CD8-positive, alpha-beta memory T cell (primary cell): ENCODE results near the gene C1QTNF7. TPM values are rescaled to one million over a fixed set of nuclear protein-coding genes. Genes with fewer than 3 reads are reported as not detected.
A peak's percentile ranks its signal among the peaks of the same experiment; 100 is the strongest.

ENCODE experiments used
- CTCF ChIA-PET: fragments of 350-600 bp; sonication (Branson Sonifier 250); formaldehyde crosslinking; loops from one replicate; lab custom pipeline; 2021; ENCODE audit warnings: antibody characterized with exemption; lab: Charles Lee
- POLR2A ChIA-PET: fragments of 350-600 bp; sonication (Branson Sonifier 250); formaldehyde crosslinking; loops from one replicate; lab custom pipeline; 2021; ENCODE audit warnings: antibody characterized with exemption; lab: Charles Lee
- DNase-seq, 5 donors: peaks; one replicate each; pipeline versions ENCODE4 v3.0.0 to v3.0.0-alpha.2; 2020 to 2022; ENCODE audit warnings: mixed read lengths in 1 of 5
- H3K27ac ChIP-seq: one replicate; pipeline ENCODE4 v1.7.0; 2013; ENCODE audit warnings: low read depth, mild to moderate bottlenecking, low read length, moderate library complexity
- H3K27me3 ChIP-seq: 2 replicates; pipeline ENCODE4 v1.7.0; 2013; ENCODE audit warnings: low read length, mild to moderate bottlenecking; ENCODE audit not compliant: insufficient read depth, poor library complexity, severe bottlenecking
- H3K36me3 ChIP-seq: 2 replicates; pipeline ENCODE4 v1.7.0; 2013; ENCODE audit warnings: mild to moderate bottlenecking, low read length, moderate library complexity; ENCODE audit not compliant: insufficient read depth
- H3K4me1 ChIP-seq: 2 replicates; pipeline ENCODE4 v1.7.0; 2013; ENCODE audit warnings: mild to moderate bottlenecking, low read length, moderate library complexity; ENCODE audit not compliant: insufficient read depth
- H3K4me3 ChIP-seq: 2 replicates; pipeline ENCODE4 v1.7.0; 2013; ENCODE audit warnings: mild to moderate bottlenecking, low read length
- H3K9me3 ChIP-seq: 2 replicates; pipeline ENCODE4 v1.7.0; 2013; ENCODE audit warnings: mild to moderate bottlenecking, low read length
- H3K27ac Mint-ChIP-seq, 8 donors: one replicate each; pipeline ENCODE4 v1.8.0; 2020 to 2021; ENCODE audit warnings: mixed read lengths in 8 of 8, mild to moderate bottlenecking in 6 of 8, inconsistent platforms in 3 of 8, moderate library complexity in 3 of 8
- H3K27me3 Mint-ChIP-seq, 2 donors: one replicate each; pipeline ENCODE4 v1.8.0; 2020 to 2021; ENCODE audit warnings: mixed read lengths in 2 of 2, mild to moderate bottlenecking in 1 of 2, moderate library complexity in 1 of 2
- H3K36me3 Mint-ChIP-seq, 3 donors: one replicate each; pipeline ENCODE4 v1.8.0; 2020 to 2021; ENCODE audit warnings: mixed read lengths in 3 of 3, inconsistent platforms in 1 of 3, mild to moderate bottlenecking in 1 of 3
- H3K4me1 Mint-ChIP-seq, 3 donors: one replicate each; pipeline ENCODE4 v1.8.0; 2020 to 2021; ENCODE audit warnings: mixed read lengths in 3 of 3, inconsistent platforms in 1 of 3, mild to moderate bottlenecking in 1 of 3
- H3K4me3 Mint-ChIP-seq, 7 donors: one replicate each; pipeline ENCODE4 v1.8.0; 2020 to 2021; ENCODE audit warnings: mixed read lengths in 7 of 7, mild to moderate bottlenecking in 6 of 7, moderate library complexity in 4 of 7, inconsistent platforms in 2 of 7
- H3K9me3 Mint-ChIP-seq, 5 donors: one replicate each; pipeline ENCODE4 v1.8.0; 2020 to 2022; ENCODE audit warnings: mixed read lengths in 5 of 5, mild to moderate bottlenecking in 3 of 5, moderate library complexity in 2 of 5, inconsistent platforms in 1 of 5
- polyA plus RNA-seq: library from polyadenylated mRNA; unstranded; fragments of 300-500 nt; fragmentation: Illumina TruSeq; gene quantifications from one replicate; pipeline ENCODE4 v1.2.3, GENCODE V29; 2021
- total RNA-seq, 2 experiments: library from RNA; stranded (reverse); gene quantifications; one replicate each; pipeline ENCODE4 v1.2.3, GENCODE V29; 2021

C1QTNF7 gene
- total and polyA plus RNA-seq, 3 experiments from 2014 or later, result not detected

DNA sequence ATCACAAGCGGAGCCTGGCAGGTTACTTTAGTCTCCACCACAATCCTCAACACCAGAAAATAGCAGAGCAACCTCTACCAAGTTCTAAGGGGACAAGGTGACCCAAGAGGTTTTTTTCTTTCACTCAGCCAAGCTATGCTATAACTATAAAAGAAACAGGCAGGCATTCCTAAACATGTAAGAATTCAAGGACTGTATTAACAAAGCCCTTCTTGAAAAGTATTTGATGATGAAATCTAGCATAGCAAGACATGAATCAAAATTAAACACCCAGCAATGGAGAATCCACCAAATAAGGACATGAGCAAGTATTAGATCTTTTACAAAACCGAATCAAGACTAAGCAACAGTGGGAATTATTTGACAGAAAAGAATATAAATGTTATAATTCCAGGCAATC, 25.7 kb upstream of the C1QTNF7 start:
- no peaks in the 10 kb centered on the region for H3K9me3 Mint-ChIP-seq
- H3K27ac Mint-ChIP-seq, result no peak overlapping the region
- no peak overlapping the region for H3K27ac ChIP-seq
- no peaks in the 10 kb centered on the region for H3K9me3 ChIP-seq
- peaks cover 0 to 8% (median 0%) of the 10 kb centered on the region in 3 donors for H3K36me3 Mint-ChIP-seq
- no peak for DNase-seq
- no peak overlapping the region for H3K4me3 Mint-ChIP-seq
- POLR2A ChIA-PET, result no interaction called here
- H3K4me1 Mint-ChIP-seq, result peaks cover 20 to 38% (median 26%) of the 10 kb centered on the region in 3 donors
- H3K27me3 ChIP-seq, result no peaks in the 10 kb centered on the region
- CTCF ChIA-PET, result interaction anchor here (0.7 to 1.3 kb wide), 2 partner anchors 9 kb away, joined by 3 read pairs; no protein-coding TSS in a partner anchor
- H3K27me3 Mint-ChIP-seq, result peaks cover 0 to 10% of the 10 kb centered on the region in 2 donors
- peak overlapping the region; percentile 21 for H3K4me3 ChIP-seq
- H3K4me1 ChIP-seq, result peaks cover 46% of the 10 kb centered on the region
- no peaks in the 10 kb centered on the region for H3K36me3 ChIP-seq

GRCh38 chr4:15402974-15403373, 24.9 kb upstream of the C1QTNF7 start:
- no peaks in the 10 kb centered on the region for H3K9me3 Mint-ChIP-seq
- Histone ChIP-seq H3K4me1 (peaks cover 46% of the 10 kb centered on the region), H3K27me3 (no peaks in the 10 kb centered on the region), H3K36me3 (no peaks in the 10 kb centered on the region), H3K27ac (no peak overlapping the region), H3K4me3 (no peak overlapping the region), H3K9me3 (no peaks in the 10 kb centered on the region)
- H3K27me3 Mint-ChIP-seq, result peaks cover 3 to 10% of the 10 kb centered on the region in 2 donors
- no peak overlapping the region for H3K4me3 Mint-ChIP-seq
- peaks cover 20 to 38% (median 26%) of the 10 kb centered on the region in 3 donors for H3K4me1 Mint-ChIP-seq
- ChIA-PET CTCF (no interaction called here), POLR2A (no interaction called here)
- DNase-seq, result no peak
- peak overlapping the region in 1 of 8 donors; percentile 35 for H3K27ac Mint-ChIP-seq
- H3K36me3 Mint-ChIP-seq, result peaks cover 0 to 8% (median 0%) of the 10 kb centered on the region in 3 donors

DNA sequence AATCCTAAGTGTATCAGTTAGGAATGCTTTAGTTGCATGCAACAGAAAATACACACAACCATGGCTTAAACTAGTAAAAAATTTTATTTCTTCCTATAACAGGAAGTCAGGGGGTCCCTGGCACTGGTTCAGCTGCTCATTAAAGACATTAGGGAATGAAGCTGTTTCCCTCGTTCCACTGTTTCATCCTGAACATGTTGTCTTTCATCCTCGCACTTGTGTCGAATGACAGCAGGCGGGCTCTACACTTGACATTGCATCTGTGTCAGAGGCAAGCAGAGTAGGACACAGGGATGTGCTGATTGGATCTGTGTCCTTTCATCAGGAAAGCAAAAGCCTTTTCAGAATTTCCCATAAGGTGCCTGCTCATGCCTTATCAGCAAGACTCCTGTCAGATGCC, 22.8 kb upstream of the C1QTNF7 start:
- Histone ChIP-seq H3K27ac (no peak overlapping the region), H3K9me3 (no peaks in the 10 kb centered on the region), H3K36me3 (no peaks in the 10 kb centered on the region), H3K4me3 (no peak overlapping the region), H3K27me3 (no peaks in the 10 kb centered on the region), H3K4me1 (peaks cover 41% of the 10 kb centered on the region)
- DNase-seq, result no peak
- Mint-ChIP-seq H3K9me3 (no peaks in the 10 kb centered on the region), H3K36me3 (peaks cover 0 to 8% (median 0%) of the 10 kb centered on the region in 3 donors), H3K4me1 (peaks cover 22 to 36% (median 29%) of the 10 kb centered on the region in 3 donors), H3K27ac (no peak overlapping the region), H3K4me3 (no peak overlapping the region), H3K27me3 (peaks cover 3 to 10% of the 10 kb centered on the region in 2 donors)
- CTCF ChIA-PET, result interaction anchor here (1.6 kb wide), 1 partner anchor 9 kb away, joined by 4 read pairs; no protein-coding TSS in a partner anchor
- POLR2A ChIA-PET, result no interaction called here

GRCh38 chr4:15410750-15411149, 17.1 kb upstream of the C1QTNF7 start:
- DNase-seq, result peak in 2 of 5 donors; percentile 4 to 36
- H3K27ac Mint-ChIP-seq, result peak overlapping the region in 6 of 8 donors; percentile 51 to 83 (median 80)
- H3K4me1 Mint-ChIP-seq, result peaks cover 36 to 44% (median 38%) of the 10 kb centered on the region in 3 donors
- POLR2A ChIA-PET, result no interaction called here
- CTCF ChIA-PET, result no interaction called here
- H3K9me3 Mint-ChIP-seq, result no peaks in the 10 kb centered on the region
- Histone ChIP-seq H3K36me3 (no peaks in the 10 kb centered on the region), H3K4me3 (peak overlapping the region; percentile 22), H3K27ac (no peak overlapping the region), H3K27me3 (no peaks in the 10 kb centered on the region), H3K4me1 (peaks cover 32% of the 10 kb centered on the region), H3K9me3 (no peaks in the 10 kb centered on the region)
- peaks cover 0 to 7% (median 2%) of the 10 kb centered on the region in 3 donors for H3K36me3 Mint-ChIP-seq
- peaks cover 5% of the 10 kb centered on the region in 2 donors for H3K27me3 Mint-ChIP-seq
- peak overlapping the region in 6 of 7 donors; percentile 19 to 74 (median 64) for H3K4me3 Mint-ChIP-seq

GRCh38 chr4:15412461-15412860, 15.4 kb upstream of the C1QTNF7 start:
- ChIA-PET POLR2A (no interaction called here), CTCF (no interaction called here)
- H3K4me1 ChIP-seq, result peaks cover 32% of the 10 kb centered on the region
- H3K27ac ChIP-seq, result no peak overlapping the region
- no peaks in the 10 kb centered on the region for H3K27me3 ChIP-seq
- H3K36me3 Mint-ChIP-seq, result peaks cover 0 to 2% (median 2%) of the 10 kb centered on the region in 3 donors
- H3K4me3 ChIP-seq, result no peak overlapping the region
- DNase-seq, result no peak
- no peaks in the 10 kb centered on the region for H3K9me3 Mint-ChIP-seq
- no peaks in the 10 kb centered on the region for H3K9me3 ChIP-seq
- peak overlapping the region in 1 of 7 donors; percentile 6 for H3K4me3 Mint-ChIP-seq
- H3K4me1 Mint-ChIP-seq, result peaks cover 36 to 44% (median 38%) of the 10 kb centered on the region in 3 donors
- peaks cover 0 to 2% of the 10 kb centered on the region in 2 donors for H3K27me3 Mint-ChIP-seq
- H3K36me3 ChIP-seq, result no peaks in the 10 kb centered on the region
- peak overlapping the region in 2 of 8 donors; percentile 24 to 47 for H3K27ac Mint-ChIP-seq

DNA sequence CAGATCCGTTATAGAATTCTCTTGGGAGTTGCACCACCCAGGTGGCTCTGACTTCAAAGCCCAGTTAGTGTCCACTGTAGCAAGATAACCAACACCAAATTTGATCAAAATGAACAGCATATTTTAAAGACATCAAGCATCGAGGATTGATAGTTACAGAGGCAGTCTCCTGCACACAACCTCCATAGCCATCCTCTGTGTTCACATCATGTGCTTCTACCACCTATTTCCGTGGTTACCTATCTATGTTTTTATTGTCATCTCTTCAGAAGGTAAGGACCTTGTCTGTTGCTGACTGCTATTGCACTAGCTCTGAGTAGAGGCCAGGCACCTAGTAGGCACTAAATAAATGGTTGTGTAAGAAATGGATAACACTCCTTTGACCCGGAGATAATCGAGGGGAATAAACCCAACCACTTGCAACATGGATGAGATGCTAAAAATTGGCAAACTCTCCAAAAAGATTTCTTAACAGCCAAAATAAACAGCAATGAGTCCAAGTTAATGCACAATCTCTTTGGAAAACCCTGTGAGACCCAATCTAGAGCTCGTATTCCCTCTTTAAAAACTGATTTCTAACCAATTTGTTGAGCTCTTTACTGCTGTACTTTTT, 14.7 kb upstream of the C1QTNF7 start:
- POLR2A ChIA-PET, result no interaction called here
- Histone ChIP-seq H3K36me3 (no peaks in the 10 kb centered on the region), H3K9me3 (no peaks in the 10 kb centered on the region), H3K27me3 (no peaks in the 10 kb centered on the region), H3K4me3 (no peak overlapping the region), H3K27ac (no peak overlapping the region), H3K4me1 (peaks cover 32% of the 10 kb centered on the region)
- Mint-ChIP-seq H3K4me3 (peak overlapping the region in 1 of 7 donors; percentile 20), H3K4me1 (peaks cover 36 to 44% (median 38%) of the 10 kb centered on the region in 3 donors), H3K27me3 (peaks cover 0 to 1% of the 10 kb centered on the region in 2 donors), H3K27ac (peak overlapping the region in 1 of 8 donors; percentile 39), H3K9me3 (no peaks in the 10 kb centered on the region), H3K36me3 (peaks cover 0 to 7% (median 2%) of the 10 kb centered on the region in 3 donors)
- CTCF ChIA-PET, result no interaction called here
- no peak for DNase-seq

GRCh38 chr4:15413623-15414019, 14.2 kb upstream of the C1QTNF7 start:
- H3K27ac ChIP-seq, result no peak overlapping the region
- peaks cover 0 to 1% of the 10 kb centered on the region in 2 donors for H3K27me3 Mint-ChIP-seq

DNA sequence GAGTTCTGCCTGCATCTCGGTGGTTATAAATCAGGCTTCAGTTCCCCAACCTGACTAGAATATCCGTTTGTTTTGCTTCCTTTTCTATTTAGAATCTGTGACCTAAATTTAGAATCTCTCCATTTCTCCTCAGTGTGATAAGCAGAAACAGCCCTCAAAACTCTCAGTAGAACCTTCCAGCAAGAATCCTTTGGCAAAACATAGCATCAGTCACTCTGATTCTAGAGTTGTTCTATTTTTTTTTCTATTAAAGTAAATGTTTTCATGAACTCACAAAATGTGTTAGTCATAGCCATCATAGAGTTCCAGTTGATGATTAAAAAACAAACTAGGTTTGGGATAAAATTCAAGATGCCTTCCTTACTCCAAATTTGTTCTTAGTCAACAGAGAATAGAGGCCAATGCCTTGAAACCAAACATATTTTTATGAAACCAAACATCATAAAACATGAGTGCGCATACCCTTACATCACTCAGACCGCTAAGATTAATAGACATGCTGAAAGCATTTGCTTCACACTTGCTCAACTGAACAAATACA, 13.2 kb upstream of the C1QTNF7 start:
- CTCF ChIA-PET, result no interaction called here
- no peak overlapping the region for H3K4me3 Mint-ChIP-seq
- Histone ChIP-seq H3K9me3 (no peaks in the 10 kb centered on the region), H3K27ac (no peak overlapping the region), H3K36me3 (no peaks in the 10 kb centered on the region), H3K4me3 (no peak overlapping the region), H3K4me1 (peaks cover 28% of the 10 kb centered on the region), H3K27me3 (no peaks in the 10 kb centered on the region)
- peaks cover 0 to 11% (median 2%) of the 10 kb centered on the region in 3 donors for H3K36me3 Mint-ChIP-seq
- peaks cover 0 to 1% of the 10 kb centered on the region in 2 donors for H3K27me3 Mint-ChIP-seq
- peaks cover 33 to 44% (median 35%) of the 10 kb centered on the region in 3 donors for H3K4me1 Mint-ChIP-seq
- H3K9me3 Mint-ChIP-seq, result no peaks in the 10 kb centered on the region
- POLR2A ChIA-PET, result no interaction called here
- H3K27ac Mint-ChIP-seq, result no peak overlapping the region
- DNase-seq, result no peak

More at GRCh38 chr4:15413623-15414019, 14.2 kb upstream of the C1QTNF7 start:
- Histone ChIP-seq H3K4me3 (no peak overlapping the region), H3K27me3 (no peaks in the 10 kb centered on the region), H3K9me3 (no peaks in the 10 kb centered on the region), H3K4me1 (peaks cover 32% of the 10 kb centered on the region), H3K36me3 (no peaks in the 10 kb centered on the region)
- DNase-seq, result no peak
- Mint-ChIP-seq H3K4me3 (no peak overlapping the region), H3K4me1 (peaks cover 36 to 44% (median 38%) of the 10 kb centered on the region in 3 donors), H3K9me3 (no peaks in the 10 kb centered on the region), H3K36me3 (peaks cover 0 to 11% (median 2%) of the 10 kb centered on the region in 3 donors), H3K27ac (peak overlapping the region in 2 of 8 donors; percentile 10 to 23)
- ChIA-PET POLR2A (no interaction called here), CTCF (no interaction called here)
